IMR-90 (cell line): ENCODE results near the gene BDKRB1. TPM values are rescaled to one million over a fixed set of nuclear protein-coding genes. Genes with fewer than 3 reads are reported as not detected.
A peak's percentile ranks its signal among the peaks of the same experiment; 100 is the strongest.

Experiments used
- ATAC-seq: fragments of 200-7000 bp; cut with Tn5 transposase; 2 replicates; pipeline ENCODE4 v1.9.1; 2020; ENCODE audit warnings: low read depth, mild to moderate bottlenecking, moderate library complexity
- BruUV-seq: library from RNA; stranded (reverse); fragments of 400-500 nt; replicated peaks from 2 replicates; lab custom pipeline; 2021; lab: Mats Ljungman, UMichigan
- CTCF ChIA-PET: fragments of 300-600 bp; formaldehyde crosslinking; extraction: SDS; loops from one replicate; lab custom pipeline; 2021; ENCODE audit warnings: antibody characterized with exemption; lab: Yijun Ruan, JAX
- POLR2A ChIA-PET: fragments of 300-600 bp; sonication (Branson Sonifier 250); formaldehyde crosslinking; loops from one replicate; lab custom pipeline; 2022; ENCODE audit warnings: antibody characterized with exemption; ENCODE audit not compliant: unreplicated experiment; lab: Charles Lee
- DNase-seq: peaks from one replicate; pipeline ENCODE4 v3.0.0; 2013
- H2AFZ ChIP-seq: replicated peaks from 2 replicates; pipeline ENCODE3; 2013; ENCODE audit warnings: low read length, mild to moderate bottlenecking; ENCODE audit not compliant: poor library complexity
- H2AK5ac ChIP-seq: 2 replicates; pipeline ENCODE4 v1.6.1; 2013; ENCODE audit warnings: low read depth, low read length, inconsistent platforms
- H2AK9ac ChIP-seq: replicated peaks from 2 replicates; pipeline ENCODE3; 2013; ENCODE audit warnings: mild to moderate bottlenecking, low read depth, low read length, moderate library complexity; ENCODE audit not compliant: poor library complexity
- H2BK120ac ChIP-seq: 2 replicates; pipeline ENCODE4 v1.6.1; 2013; ENCODE audit warnings: low read depth, low read length, inconsistent platforms
- H2BK15ac ChIP-seq: 3 replicates; pipeline ENCODE4 v1.6.1; 2013; ENCODE audit warnings: low read depth, low read length, inconsistent platforms
- H2BK20ac ChIP-seq: 2 replicates; pipeline ENCODE4 v1.6.1; 2013; ENCODE audit warnings: low read depth, mild to moderate bottlenecking, inconsistent platforms, low read length, moderate library complexity
- H2BK5ac ChIP-seq: 2 replicates; pipeline ENCODE4 v1.6.1; 2013; ENCODE audit warnings: mild to moderate bottlenecking, low read depth, low read length, inconsistent platforms; ENCODE audit not compliant: poor library complexity, severe bottlenecking
- H3K14ac ChIP-seq: replicated peaks from 2 replicates; pipeline ENCODE4 v1.6.1; 2013; ENCODE audit warnings: low read depth, low read length, inconsistent platforms
- H3K18ac ChIP-seq: 2 replicates; pipeline ENCODE4 v1.6.1; 2013; ENCODE audit warnings: low read depth, low read length, control low read depth
- H3K23ac ChIP-seq: 2 replicates; pipeline ENCODE4 v1.6.1; 2013; ENCODE audit warnings: low read depth, low read length, inconsistent platforms
- H3K27ac ChIP-seq: 2 replicates; pipeline ENCODE4 v1.5.1; 2013; ENCODE audit warnings: mild to moderate bottlenecking, control low read depth, low read length; ENCODE audit not compliant: insufficient read depth
- H3K27me3 ChIP-seq: 2 replicates; pipeline ENCODE4 v1.6.1; 2013; ENCODE audit warnings: low read length; ENCODE audit not compliant: control insufficient read depth, insufficient read depth
- H3K36me3 ChIP-seq: 2 replicates; pipeline ENCODE4 v1.6.1; 2013; ENCODE audit warnings: low read length, mixed read lengths; ENCODE audit not compliant: control insufficient read depth, insufficient read depth
- H3K4ac ChIP-seq: 2 replicates; pipeline ENCODE4 v1.6.1; 2013; ENCODE audit warnings: low read depth, low read length, inconsistent platforms
- H3K4me1 ChIP-seq: 2 replicates; pipeline ENCODE4 v1.6.1; 2013; ENCODE audit warnings: low read length, mixed read lengths; ENCODE audit not compliant: control insufficient read depth, insufficient read depth
- H3K4me2 ChIP-seq: 2 replicates; pipeline ENCODE4 v1.6.1; 2013; ENCODE audit warnings: low read depth, mild to moderate bottlenecking, control low read depth, low read length, moderate library complexity
- H3K4me3 ChIP-seq: 2 replicates; pipeline ENCODE4 v1.5.1; 2013; ENCODE audit warnings: low read depth, mild to moderate bottlenecking, control low read depth, low read length, moderate library complexity; ENCODE audit not compliant: insufficient read depth
- H3K56ac ChIP-seq: 2 replicates; pipeline ENCODE4 v1.6.1; 2013; ENCODE audit warnings: low read length, inconsistent platforms; ENCODE audit not compliant: insufficient read depth; ENCODE audit errors: extremely low read depth
- H3K79me1 ChIP-seq, 2 experiments: 2 replicates each; pipeline ENCODE4 v1.6.1; 2013; ENCODE audit warnings: low read length in 2 of 2, inconsistent platforms in 1 of 2, low read depth in 1 of 2
- H3K9ac ChIP-seq: 2 replicates; pipeline ENCODE4 v1.6.1; 2013; ENCODE audit warnings: low read depth, low read length, control low read depth
- H3K9me1 ChIP-seq: 2 replicates; pipeline ENCODE4 v1.6.1; 2013; ENCODE audit warnings: low read length, inconsistent platforms; ENCODE audit not compliant: insufficient read depth
- H3K9me3 ChIP-seq: 2 replicates; pipeline ENCODE4 v1.6.1; 2013; ENCODE audit warnings: low read length; ENCODE audit not compliant: control insufficient read depth, insufficient read depth
- H4K20me1 ChIP-seq: 2 replicates; pipeline ENCODE4 v1.6.1; 2013; ENCODE audit warnings: low read length, inconsistent platforms; ENCODE audit not compliant: insufficient read depth
- H4K5ac ChIP-seq: 2 replicates; pipeline ENCODE4 v1.6.1; 2013; ENCODE audit warnings: mild to moderate bottlenecking, low read depth, low read length, control low read depth
- H4K8ac ChIP-seq, 2 experiments: 2 replicates each; pipeline ENCODE4 v1.6.1; 2013; ENCODE audit warnings: low read depth in 2 of 2, low read length in 2 of 2, control low read depth in 1 of 2, inconsistent platforms in 1 of 2
- H4K91ac ChIP-seq: 2 replicates; pipeline ENCODE4 v1.6.1; 2013; ENCODE audit warnings: low read depth, low read length, inconsistent platforms; ENCODE audit not compliant: insufficient read depth
- BHLHE40 ChIP-seq: fragments of 150-350 bp; IDR thresholded peaks from 2 replicates; pipeline ENCODE4 v1.6.1; 2016; ENCODE audit warnings: mild to moderate bottlenecking, low read depth, low read length
- CEBPB ChIP-seq: IDR thresholded peaks from 2 replicates; pipeline ENCODE4 v1.6.1; 2012; ENCODE audit warnings: low read depth, low read length, improper control_type of control experiment
- CHD1 ChIP-seq: IDR thresholded peaks from 2 replicates; pipeline ENCODE4 v1.6.1; 2012; ENCODE audit warnings: low read depth, low read length, improper control_type of control experiment
- CTCF ChIP-seq: conservative IDR thresholded peaks from 2 replicates; pipeline ENCODE4 v1.5.1; 2012; ENCODE audit warnings: mild to moderate bottlenecking, low read depth, low read length, improper control_type of control experiment
- ELK1 ChIP-seq: fragments of 150-350 bp; IDR thresholded peaks from 2 replicates; pipeline ENCODE4 v1.6.1; 2016; ENCODE audit warnings: low read depth, mild to moderate bottlenecking, low read length, moderate library complexity, borderline replicate concordance
- FOS ChIP-seq: fragments of 150-350 bp; IDR thresholded peaks from 2 replicates; pipeline ENCODE4 v1.6.1; 2016; ENCODE audit warnings: low read depth, low read length
- MAFK ChIP-seq: IDR thresholded peaks from 2 replicates; pipeline ENCODE4 v1.6.1; 2012; ENCODE audit warnings: low read depth, low read length, improper control_type of control experiment
- MXI1 ChIP-seq: IDR thresholded peaks from 2 replicates; pipeline ENCODE4 v1.6.1; 2012; ENCODE audit warnings: low read depth, mild to moderate bottlenecking, low read length, moderate library complexity, borderline replicate concordance
- NFE2L2 ChIP-seq: fragments of 150-350 bp; IDR thresholded peaks from 2 replicates; pipeline ENCODE4 v1.6.1; 2016; ENCODE audit warnings: low read depth, mild to moderate bottlenecking, low read length
- POLR2A ChIP-seq: IDR thresholded peaks from 2 replicates; pipeline ENCODE4 v1.6.1; 2012; ENCODE audit warnings: mild to moderate bottlenecking, low read depth, low read length
- RAD21 ChIP-seq: IDR thresholded peaks from 2 replicates; pipeline ENCODE4 v1.6.1; 2012; ENCODE audit warnings: low read length, improper control_type of control experiment
- RCOR1 ChIP-seq: IDR thresholded peaks from 2 replicates; pipeline ENCODE4 v1.6.1; 2012; ENCODE audit warnings: mild to moderate bottlenecking, low read length, improper control_type of control experiment; ENCODE audit not compliant: insufficient replicate concordance
- RFX5 ChIP-seq: IDR thresholded peaks from 2 replicates; pipeline ENCODE4 v1.8.0; 2012; ENCODE audit warnings: low read depth, mild to moderate bottlenecking, low read length, moderate library complexity
- SMC3 ChIP-seq: fragments of 150-350 bp; IDR thresholded peaks from 2 replicates; pipeline ENCODE4 v1.6.1; 2016; ENCODE audit warnings: low read depth, mild to moderate bottlenecking, antibody characterized with exemption, low read length, moderate library complexity
- USF2 ChIP-seq: fragments of 150-350 bp; IDR thresholded peaks from 2 replicates; pipeline ENCODE4 v1.6.1; 2017; ENCODE audit warnings: mild to moderate bottlenecking, antibody characterized with exemption, low read length, low read depth
- WGBS, 2 experiments: methylation state at CpG; one replicate each; pipeline versions ENCODE4 v1.1.5 to v1.1.7; 2013; ENCODE audit warnings: missing lambda C conversion rate in 2 of 2; ENCODE audit not compliant: insufficient read length in 1 of 2; ENCODE audit errors: extremely low coverage in 2 of 2; 5-methylcytosine and 5-hydroxymethylcytosine counted together
- dilution Hi-C: fragments of 300-500 bp; cut with HindIII; formaldehyde crosslinking; loops from one replicate; pipeline ENCODE4 v1.14.3; 2018; ENCODE audit warnings: low sequenced_read_pairs; ENCODE audit not compliant: unreplicated experiment
- in situ Hi-C: fragments of 300-500 bp; cut with MboI; formaldehyde crosslinking; loops from 3 replicates; pipeline ENCODE4 v1.14.3; 2019; ENCODE audit warnings: low sequenced_read_pairs, inconsistent platforms, mixed read lengths
- intact Hi-C: fragments of 100-400 bp; cut with micrococcal nuclease; formaldehyde crosslinking; loops from 2 replicates; pipeline ENCODE4 v1.10.0; 2022
- polyA plus RNA-seq, 3 experiments: library from polyadenylated mRNA; depleted of rRNA; stranded (reverse); fragments of >200 nt; gene quantifications; 2 replicates each; pipeline ENCODE4 v1.2.3, GENCODE V29; 2012; ENCODE audit warnings: low replicate concordance in 1 of 3
- total RNA-seq: library from RNA; depleted of rRNA; stranded (reverse); fragments of >200 nt; gene quantifications from 2 replicates; pipeline ENCODE4 v1.2.3, GENCODE V29; 2012

BDKRB1 gene
- total and polyA plus RNA-seq, 2 of the 4 experiments (the other 2 are of a cell fraction): 56.5 to 130 TPM

DNA sequence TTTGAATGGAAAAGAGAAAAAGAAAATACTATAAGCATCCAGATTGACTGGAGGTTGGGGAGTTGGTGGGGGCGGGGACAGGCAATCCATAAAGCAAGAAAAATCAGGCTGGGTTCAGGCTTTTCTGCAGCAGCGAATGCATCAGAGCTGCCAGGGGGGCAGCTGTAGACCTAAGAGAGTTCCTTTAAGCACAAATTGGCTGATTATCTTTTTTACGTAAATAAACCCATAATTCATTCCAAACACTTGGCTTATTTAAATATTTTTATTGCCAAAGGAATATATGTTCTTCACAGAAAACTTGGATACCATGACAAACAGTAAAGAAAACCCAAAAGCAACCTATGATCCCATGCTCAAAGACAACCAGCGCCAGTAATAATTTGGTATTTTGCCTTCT, 41.2 kb upstream of the BDKRB1 start:
- H3K14ac ChIP-seq: no peak overlapping the region
- H4K20me1 ChIP-seq: peaks cover 57% of the 10 kb centered on the region
- ATAC-seq (no peak), DNase-seq (no peak)
- no peak overlapping the region for H2AFZ ChIP-seq
- peak overlapping the region; percentile 46; the same call in 1 of the 2 replicates for H3K27ac ChIP-seq
- POLR2A ChIA-PET: interaction anchor here (0.6 kb wide), 1 partner anchor 107 kb away, joined by 8 read pairs; no protein-coding TSS in a partner anchor
- in situ Hi-C loops (no loop called here), dilution Hi-C loops (no loop called here), intact Hi-C loops (no loop called here)
- H3K79me1 ChIP-seq: peaks cover 61 to 95% of the 10 kb centered on the region in 2 experiments
- H3K27me3 ChIP-seq: no peaks in the 10 kb centered on the region
- CTCF ChIA-PET: no interaction called here
- H2BK15ac ChIP-seq: no peak overlapping the region
- peaks cover 28% of the 10 kb centered on the region for H3K9me1 ChIP-seq
- H3K23ac ChIP-seq: no peak overlapping the region
- no peak overlapping the region for H3K4me2 ChIP-seq
- no peak overlapping the region for H3K4ac ChIP-seq
- H3K9ac ChIP-seq: no peak overlapping the region
- peak overlapping the region; percentile 7 for H2BK5ac ChIP-seq
- 0 out of 4 replicates have a peak overlapping the region, but pooled peaks of 1 of the 2 experiments have one; percentile 7 for H4K8ac ChIP-seq
- WGBS, 2 experiments: 100% methylated on average over 1 of the region's 4 CpGs; no CpG with 5 or more reads in 1 of the 2 experiments
- no peak overlapping the region for H3K56ac ChIP-seq
- no peak overlapping the region for H3K18ac ChIP-seq
- no peak overlapping the region for H4K5ac ChIP-seq
- H3K4me1 ChIP-seq: peaks cover 27% of the 10 kb centered on the region
- no peak overlapping the region for H2BK20ac ChIP-seq
- no peak overlapping the region for H2AK9ac ChIP-seq
- TF ChIP-seq MXI1 (no peak), SMC3 (no peak), CTCF (no peak), RAD21 (no peak), RCOR1 (no peak), BHLHE40 (no peak), RFX5 (no peak), CHD1 (no peak), POLR2A (no peak), MAFK (no peak), FOS (no peak), NFE2L2 (no peak), ELK1 (no peak), CEBPB (no peak), USF2 (no peak)
- H2BK120ac ChIP-seq: no peak overlapping the region
- no peak overlapping the region for H2AK5ac ChIP-seq
- BruUV-seq: no TSS peak
- no peak overlapping the region for H3K4me3 ChIP-seq
- H4K91ac ChIP-seq: no peak overlapping the region
- peaks cover 77% of the 10 kb centered on the region for H3K36me3 ChIP-seq
- peaks cover 14% of the 10 kb centered on the region for H3K9me3 ChIP-seq
